Measurements from ENCODE around the gene YJEFN3.

The YJEFN3 gene

GRCh38 chr19:19517235-19517619 is 11.5 kb upstream of the YJEFN3 start:
- no peak for DNase-seq (ENCODE audit: low read depth in 3 of 3, low spot score in 1 of 3)

GRCh38 chr19:19520989-19521388 is 7.7 kb upstream of the YJEFN3 start:
- DNase-seq (ENCODE audit: low read depth in 3 of 3, low spot score in 1 of 3) = no peak

- no peak for DNase-seq (ENCODE audit: low read depth in 3 of 3, low spot score in 1 of 3)
Measured at GRCh38 chr19:19523177-19523576, 5.5 kb upstream of the YJEFN3 start.

- DNase-seq (ENCODE audit: low read depth in 3 of 3, low spot score in 1 of 3) = no peak
Measured at GRCh38 chr19:19524053-19524452, 4.7 kb upstream of the YJEFN3 start.

- DNase-seq (ENCODE audit: low read depth in 3 of 3, low spot score in 1 of 3) = no peak
Measured at GRCh38 chr19:19525611-19526380, 2.9 kb upstream of the YJEFN3 start.

GRCh38 chr19:19526581-19527370 is 1.9 kb upstream of the YJEFN3 start:
- DNase-seq (ENCODE audit: low read depth in 3 of 3, low spot score in 1 of 3) = no peak

- DNase-seq (ENCODE audit: low read depth in 3 of 3, low spot score in 1 of 3) = no peak
Measured at GRCh38 chr19:19527371-19527656, 1.4 kb upstream of the YJEFN3 start.

GRCh38 chr19:19527674-19528625 is 761 bp upstream of the YJEFN3 start:
- DNase-seq (ENCODE audit: low read depth in 3 of 3, low spot score in 1 of 3) = no peak

GRCh38 chr19:19529783-19530422 is 1.2 kb downstream of the YJEFN3 start:
- no peak for DNase-seq (ENCODE audit: low read depth in 3 of 3, low spot score in 1 of 3)

GRCh38 chr19:19530423-19530804 is 1.7 kb downstream of the YJEFN3 start:
- DNase-seq (ENCODE audit: low read depth in 3 of 3, low spot score in 1 of 3) = no peak

- DNase-seq (ENCODE audit: low read depth in 3 of 3, low spot score in 1 of 3) = no peak
Measured at GRCh38 chr19:19530889-19531288, 2.2 kb downstream of the YJEFN3 start.

GRCh38 chr19:19531951-19532805 is 3.5 kb downstream of the YJEFN3 start:
- DNase-seq (ENCODE audit: low read depth in 3 of 3, low spot score in 1 of 3) = peak; percentile 55 to 94 (median 74)

- no peak for DNase-seq (ENCODE audit: low read depth in 3 of 3, low spot score in 1 of 3)
Measured at GRCh38 chr19:19532806-19533701, 4.3 kb downstream of the YJEFN3 start.

- DNase-seq (ENCODE audit: low read depth in 3 of 3, low spot score in 1 of 3) = no peak
Measured at GRCh38 chr19:19533841-19534240, 5.1 kb downstream of the YJEFN3 start.

GRCh38 chr19:19534556-19535265 is 6.0 kb downstream of the YJEFN3 start:
- no peak for DNase-seq (ENCODE audit: low read depth in 3 of 3, low spot score in 1 of 3)

GRCh38 chr19:19535311-19536191 is 6.8 kb downstream of the YJEFN3 start:
- DNase-seq (ENCODE audit: low read depth in 3 of 3, low spot score in 1 of 3) = no peak
